AG04449 (cell line): Measurements from ENCODE around the gene ZFP36.
"Not testable (repeated sequence)": the region's sequence is repeated elsewhere in the genome, so short reads cannot be mapped to it uniquely, and the experiment has no call there.

Source experiments
- CTCF ChIA-PET: fragments of 350-600 bp; formaldehyde crosslinking; extraction: SDS; loops from one replicate; lab custom pipeline; 2021; ENCODE audit warnings: antibody characterized with exemption; lab: Yijun Ruan, JAX
- POLR2A ChIA-PET: fragments of 400-600, 350-600 bp; formaldehyde crosslinking; extraction: SDS; loops from one replicate; lab custom pipeline; 2020; ENCODE audit warnings: antibody characterized with exemption, inconsistent platforms; lab: Yijun Ruan, JAX
- DNase-seq: peaks from one replicate; pipeline ENCODE4 v3.0.0-alpha.2; 2010; ENCODE audit warnings: low read depth, low spot score
- H3K4me3 ChIP-seq: 2 replicates; pipeline ENCODE4 v1.5.1; 2011; ENCODE audit warnings: low read depth, mild to moderate bottlenecking, control low read depth, low read length
- TF ChIP-seq, protein P1 (sequence below): IDR thresholded peaks from one replicate; pipeline ENCODE4 v1.5.1; 2011; ENCODE audit warnings: mild to moderate bottlenecking, moderate library complexity, low read length, control low read depth, inconsistent platforms; ENCODE audit not compliant: insufficient read depth; ENCODE audit errors: missing control alignments

Gene ZFP36

DNA sequence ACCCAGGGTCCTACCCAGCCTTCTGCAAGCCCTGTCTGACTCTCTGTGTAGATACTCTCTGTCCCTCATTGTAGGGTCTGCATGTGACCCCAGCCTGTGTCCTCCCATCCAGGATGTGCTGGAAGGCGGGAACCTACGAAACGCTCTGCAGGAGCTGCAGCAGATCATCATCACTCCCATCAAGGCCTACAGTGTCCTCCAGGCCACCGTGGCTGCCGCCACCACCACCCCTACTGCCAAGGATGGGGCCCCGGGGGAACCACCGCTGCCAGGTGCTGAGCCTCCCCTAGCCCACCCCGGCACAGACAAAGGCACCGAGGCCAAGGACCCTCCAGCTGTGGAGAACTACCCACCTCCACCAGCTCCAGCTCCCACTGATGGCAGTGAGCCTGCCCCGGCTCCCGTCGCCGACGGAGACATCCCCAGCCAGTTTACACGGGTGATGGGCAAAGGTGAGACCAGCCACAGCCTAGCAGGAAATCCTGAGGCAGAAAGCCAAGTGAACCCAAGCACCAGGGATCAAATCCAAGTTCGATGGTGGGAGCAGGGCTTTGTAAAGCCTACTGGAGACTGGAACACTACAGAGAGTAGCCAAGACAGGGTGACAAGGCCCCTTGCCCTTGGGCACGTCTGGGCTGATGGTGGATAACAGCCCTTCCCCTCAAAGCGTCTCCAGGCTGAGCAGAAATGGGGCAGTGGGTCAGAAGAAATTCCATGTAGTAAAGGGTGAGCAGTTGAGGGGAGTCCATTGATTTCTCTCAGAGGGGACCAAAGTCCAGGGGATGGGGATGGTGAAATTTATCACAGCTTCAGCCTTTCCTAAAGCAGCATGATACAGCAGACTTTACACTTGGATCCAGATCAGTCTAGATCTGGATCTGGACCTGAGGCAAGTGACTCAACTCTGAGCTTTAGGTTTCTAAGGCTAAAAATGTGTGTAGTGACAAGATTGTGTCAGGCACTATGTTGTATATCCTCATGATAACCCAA, 29.0 kb upstream of the ZFP36 start:
- POLR2A ChIA-PET, result no interaction called here
- DNase-seq, result no peak
- CTCF ChIA-PET, result interaction anchor here (0.9 to 4.4 kb wide), 2 partner anchors 21 to 34 kb away, joined by 4 to 15 read pairs; partner anchors contain the start of gene PLEKHG2
- TF ChIP-seq, protein P1, sequence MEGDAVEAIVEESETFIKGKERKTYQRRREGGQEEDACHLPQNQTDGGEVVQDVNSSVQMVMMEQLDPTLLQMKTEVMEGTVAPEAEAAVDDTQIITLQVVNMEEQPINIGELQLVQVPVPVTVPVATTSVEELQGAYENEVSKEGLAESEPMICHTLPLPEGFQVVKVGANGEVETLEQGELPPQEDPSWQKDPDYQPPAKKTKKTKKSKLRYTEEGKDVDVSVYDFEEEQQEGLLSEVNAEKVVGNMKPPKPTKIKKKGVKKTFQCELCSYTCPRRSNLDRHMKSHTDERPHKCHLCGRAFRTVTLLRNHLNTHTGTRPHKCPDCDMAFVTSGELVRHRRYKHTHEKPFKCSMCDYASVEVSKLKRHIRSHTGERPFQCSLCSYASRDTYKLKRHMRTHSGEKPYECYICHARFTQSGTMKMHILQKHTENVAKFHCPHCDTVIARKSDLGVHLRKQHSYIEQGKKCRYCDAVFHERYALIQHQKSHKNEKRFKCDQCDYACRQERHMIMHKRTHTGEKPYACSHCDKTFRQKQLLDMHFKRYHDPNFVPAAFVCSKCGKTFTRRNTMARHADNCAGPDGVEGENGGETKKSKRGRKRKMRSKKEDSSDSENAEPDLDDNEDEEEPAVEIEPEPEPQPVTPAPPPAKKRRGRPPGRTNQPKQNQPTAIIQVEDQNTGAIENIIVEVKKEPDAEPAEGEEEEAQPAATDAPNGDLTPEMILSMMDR, result no peak
- H3K4me3 ChIP-seq, result no peak overlapping the region

DNA sequence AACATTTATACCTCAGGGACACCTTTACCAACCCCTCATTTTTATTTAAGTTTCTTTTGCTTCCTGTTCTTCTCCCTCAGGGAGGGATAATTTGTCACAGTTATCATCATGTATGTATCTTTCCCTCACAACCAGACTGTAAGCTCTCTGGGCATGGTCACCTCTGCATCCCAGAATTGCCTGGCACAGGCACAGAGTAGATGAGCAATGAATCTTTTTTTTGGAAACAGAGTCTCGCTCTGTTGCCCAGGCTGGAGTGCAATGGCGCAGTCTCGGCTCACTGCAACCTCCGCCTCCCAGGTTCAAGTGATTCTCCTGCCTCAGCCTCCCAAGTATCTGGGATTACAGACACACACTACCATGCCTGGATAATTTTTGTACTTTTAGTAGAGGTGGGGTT, 27.3 kb upstream of the ZFP36 start:
- CTCF ChIA-PET, result interaction anchor here (4.4 kb wide), 1 partner anchor 20 kb away, joined by 15 read pairs; no protein-coding TSS in a partner anchor
- DNase-seq, H3K4me3 ChIP-seq, POLR2A ChIA-PET: not testable (repeated sequence)

DNA sequence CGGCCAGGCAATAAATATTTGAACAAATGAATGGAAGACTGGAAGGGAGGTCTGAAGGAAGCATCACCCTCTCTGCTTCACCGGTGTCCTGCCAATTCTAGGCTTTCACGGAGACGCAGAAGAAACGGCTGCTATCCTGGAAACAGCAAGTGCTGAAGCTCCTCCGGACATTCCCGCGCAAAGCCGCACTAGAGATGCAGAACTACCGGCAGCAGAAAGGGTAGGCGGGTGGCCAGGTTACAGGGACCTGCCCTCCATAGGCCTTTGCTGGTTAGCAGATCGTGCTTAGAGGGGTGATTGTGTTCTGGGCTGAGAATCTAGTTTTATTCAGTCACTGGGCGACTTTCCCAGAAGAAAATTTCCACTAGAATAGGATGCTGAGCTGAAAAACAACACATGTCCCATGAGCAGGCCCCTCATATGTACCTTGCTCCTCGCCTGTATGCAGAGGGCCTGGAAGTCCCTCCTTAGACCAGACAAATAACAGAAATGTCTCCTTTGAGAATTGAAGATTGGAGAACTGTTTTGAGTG, 26.7 kb upstream of the ZFP36 start:
- CTCF ChIA-PET, result interaction anchor here (4.4 kb wide), 1 partner anchor 19 kb away, joined by 15 read pairs; no protein-coding TSS in a partner anchor
- TF ChIP-seq, protein P1, result no peak
- POLR2A ChIA-PET, result no interaction called here
- H3K4me3 ChIP-seq, result no peak overlapping the region
- DNase-seq, result no peak

DNA sequence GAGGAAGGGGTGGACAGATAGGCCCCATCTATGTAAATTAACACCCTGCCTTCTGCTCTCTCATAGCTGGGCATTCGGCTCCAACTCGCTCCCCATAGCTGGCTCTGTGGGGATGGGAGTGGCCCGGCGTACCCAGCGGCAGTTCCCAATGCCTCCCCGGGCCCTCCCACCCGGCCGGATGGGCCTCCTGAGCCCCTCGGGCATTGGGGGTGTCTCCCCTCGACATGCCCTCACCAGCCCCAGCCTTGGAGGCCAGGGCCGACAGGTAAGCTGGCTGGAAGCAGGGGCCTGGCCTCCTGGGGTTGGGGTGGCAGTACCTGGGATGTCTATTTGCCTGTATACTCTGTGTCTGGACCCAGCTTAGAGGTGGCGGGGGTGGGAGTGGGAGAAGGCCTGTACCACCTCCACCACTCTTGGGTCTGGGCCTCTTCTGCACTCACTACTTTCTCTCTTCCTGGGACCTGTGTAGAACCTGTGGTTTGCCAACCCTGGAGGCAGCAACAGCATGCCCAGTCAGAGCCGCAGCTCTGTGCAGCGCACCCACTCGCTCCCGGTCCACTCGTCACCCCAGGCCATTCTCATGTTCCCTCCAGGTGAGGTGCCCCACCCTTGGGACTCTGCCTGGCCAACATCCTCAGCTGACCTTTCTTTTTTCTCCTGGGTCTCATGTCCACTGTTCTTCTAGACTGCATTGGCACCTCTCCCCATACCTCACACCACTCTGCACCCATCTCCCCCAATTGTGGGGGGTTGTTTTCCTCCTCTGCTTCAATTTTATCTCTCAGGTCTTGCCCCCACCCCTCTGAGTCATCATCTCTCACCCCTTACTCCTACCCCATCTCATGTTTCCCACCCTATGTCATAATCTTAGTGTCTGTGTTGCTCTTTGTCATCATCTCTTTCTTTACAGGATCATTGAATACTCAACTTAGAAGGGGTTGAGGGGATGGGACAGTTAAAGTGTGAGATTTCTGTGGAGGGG, 25.8 kb upstream of the ZFP36 start:
- ChIA-PET POLR2A (interaction anchor here (1.1 kb wide), 1 partner anchor 10 kb away, joined by 4 read pairs; the partner anchor contains the start of genes MED29 and PAF1), CTCF (interaction anchor here (2.1 to 4.4 kb wide), 2 partner anchors 11 to 18 kb away, joined by 5 to 15 read pairs; partner anchors contain the start of genes MED29 and PAF1)
- DNase-seq, result no peak
- TF ChIP-seq, protein P1, result no peak
- H3K4me3 ChIP-seq, result no peak overlapping the region

DNA sequence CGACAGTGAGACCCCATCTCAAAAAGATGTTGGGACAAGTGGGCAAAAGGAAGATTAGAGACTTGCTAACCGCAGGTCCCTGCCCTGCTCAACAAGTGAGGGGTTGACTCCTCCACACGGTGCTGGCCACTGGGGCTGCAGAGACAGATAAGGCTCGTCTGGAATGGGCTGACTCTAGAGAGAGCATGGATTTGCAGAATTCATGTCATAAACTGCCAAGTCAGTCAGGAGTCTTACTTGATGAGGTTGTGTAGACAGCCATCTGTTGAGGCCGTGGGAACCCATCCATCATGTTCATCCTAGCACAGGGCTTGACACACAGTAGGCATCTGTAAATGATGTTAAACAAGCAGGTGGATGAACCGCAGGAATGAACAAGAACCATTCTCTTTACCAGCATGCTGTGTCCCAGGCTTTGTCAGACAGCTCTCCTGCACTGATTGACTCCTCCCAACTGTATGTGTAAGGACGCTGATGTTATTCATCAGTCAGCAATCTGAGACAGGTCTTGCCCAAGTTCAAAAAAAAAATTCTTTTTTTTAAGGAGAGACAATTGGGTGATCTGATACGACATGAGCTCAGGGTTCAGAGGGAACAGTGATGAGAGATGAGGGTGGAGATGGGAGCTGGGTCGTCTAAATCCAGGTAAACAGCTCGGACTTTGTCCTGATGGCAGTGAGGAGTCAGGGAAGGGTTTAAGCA, 24.6 kb upstream of the ZFP36 start:
- ChIA-PET POLR2A (interaction anchor here (1.0 to 1.2 kb wide), 2 partner anchors 9 to 26 kb away, joined by 3 read pairs; partner anchors contain the start of genes MED29 and PAF1), CTCF (interaction anchor here (1.1 to 2.1 kb wide), 3 partner anchors 9 to 16 kb away, joined by 3 to 5 read pairs (median 3); partner anchors contain the start of genes MED29 and PAF1)
- TF ChIP-seq, protein P1, result no peak
- DNase-seq, result no peak
- no peak overlapping the region for H3K4me3 ChIP-seq
